T follicular helper cell (primary cell): Measurements from ENCODE around the gene NAPA.

Experiments used
- DNase-seq: peaks from one replicate; pipeline ENCODE4 v3.0.0-alpha.2; 2020; ENCODE audit warnings: low read depth

Gene NAPA

DNA sequence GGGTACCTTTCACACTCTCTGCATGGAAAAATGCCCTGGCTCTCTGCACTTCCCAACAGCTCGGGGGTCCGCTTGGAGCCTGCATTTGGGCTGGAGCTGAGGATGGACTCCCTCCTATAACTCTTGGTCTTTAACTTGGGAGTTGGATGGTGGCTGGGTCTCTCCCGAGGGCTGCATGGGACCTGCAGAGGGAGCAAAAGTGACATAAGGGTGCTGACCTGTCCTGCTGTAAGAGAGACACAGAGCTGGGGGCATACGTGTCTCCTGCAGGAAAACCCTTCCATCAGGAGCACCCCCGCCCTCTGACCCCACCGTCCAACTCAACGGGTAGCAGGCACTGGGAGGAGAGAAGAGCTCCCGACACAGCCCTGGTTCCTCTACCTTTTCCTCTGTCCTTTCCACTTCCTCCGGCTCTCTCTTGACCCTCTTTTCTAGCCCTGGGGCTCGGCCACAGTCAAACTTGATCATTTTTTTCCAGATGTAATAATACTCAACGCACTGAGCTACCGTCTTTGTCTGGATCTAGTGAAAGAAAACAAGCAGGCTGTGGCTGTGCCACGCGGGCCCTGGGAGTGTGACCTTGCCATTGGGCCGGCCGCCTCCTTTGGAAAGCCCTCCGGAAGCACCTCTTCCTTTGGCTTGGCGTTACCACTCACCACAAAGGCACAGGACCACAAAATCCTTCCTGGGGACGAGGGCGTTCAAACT lies 6.8 kb upstream of the NAPA start:
- DNase-seq: no peak

DNA sequence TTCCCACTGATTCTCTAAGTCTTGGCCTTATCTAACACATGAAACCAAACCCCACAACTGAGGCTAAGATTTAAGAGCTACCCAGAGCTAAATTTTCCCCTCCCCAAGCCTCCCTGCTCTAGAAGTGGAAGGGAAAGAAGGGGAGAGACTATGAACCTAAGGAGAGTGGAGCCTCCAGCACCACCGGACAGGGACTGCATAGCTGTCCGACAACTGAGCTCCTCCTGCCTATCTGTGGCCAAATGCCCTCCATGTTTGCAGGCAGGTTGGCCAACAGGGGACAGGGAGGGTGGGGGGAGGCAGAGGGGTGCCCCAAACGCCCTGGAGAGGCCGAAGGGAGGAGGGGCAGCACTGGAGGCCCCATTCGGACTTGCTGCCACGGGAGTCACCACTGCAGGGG lies 6.0 kb upstream of the NAPA start:
- DNase-seq: no peak

DNA sequence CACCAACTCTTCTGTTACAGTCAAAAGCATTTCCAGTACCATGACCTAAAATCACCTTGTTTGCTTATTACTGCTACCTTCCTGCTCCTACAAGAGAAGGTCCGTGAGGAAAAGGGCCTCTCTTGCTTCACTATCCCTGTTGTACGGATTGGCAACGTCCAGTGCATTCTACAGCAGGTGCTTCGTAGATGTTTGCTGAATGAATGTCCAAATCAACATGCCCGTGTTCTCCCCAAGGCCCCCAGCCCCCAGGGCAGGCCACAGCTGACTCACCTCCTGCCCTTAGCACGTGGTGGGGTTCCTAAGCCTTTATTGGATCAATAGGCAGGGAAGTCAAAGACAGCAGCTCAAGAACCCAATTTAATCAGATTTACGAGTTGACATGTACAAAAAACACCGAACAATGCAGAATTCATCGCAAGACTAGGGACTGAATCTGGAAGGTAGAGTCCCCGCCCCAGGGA lies 5.5 kb upstream of the NAPA start:
- DNase-seq: no peak

DNA sequence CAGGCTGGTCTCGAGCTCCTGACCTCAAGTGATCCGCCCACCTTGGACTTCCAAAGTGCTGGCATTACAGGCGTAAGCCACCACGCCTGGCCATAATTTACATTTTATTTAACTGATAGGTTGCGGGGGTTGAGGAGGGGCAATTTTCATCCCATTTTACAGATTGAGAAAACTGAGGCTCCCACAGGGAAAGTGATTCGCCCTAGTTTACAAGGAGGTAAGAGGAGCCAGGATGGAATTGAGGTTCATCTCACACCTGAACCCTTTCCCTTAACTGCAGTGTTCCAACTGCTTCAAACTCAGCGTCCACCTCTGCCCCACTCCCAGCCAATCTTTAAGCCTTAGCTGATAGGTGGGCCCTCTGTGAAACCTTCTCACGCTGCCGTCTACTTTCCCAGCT lies 4.0 kb upstream of the NAPA start:
- no peak for DNase-seq

DNA sequence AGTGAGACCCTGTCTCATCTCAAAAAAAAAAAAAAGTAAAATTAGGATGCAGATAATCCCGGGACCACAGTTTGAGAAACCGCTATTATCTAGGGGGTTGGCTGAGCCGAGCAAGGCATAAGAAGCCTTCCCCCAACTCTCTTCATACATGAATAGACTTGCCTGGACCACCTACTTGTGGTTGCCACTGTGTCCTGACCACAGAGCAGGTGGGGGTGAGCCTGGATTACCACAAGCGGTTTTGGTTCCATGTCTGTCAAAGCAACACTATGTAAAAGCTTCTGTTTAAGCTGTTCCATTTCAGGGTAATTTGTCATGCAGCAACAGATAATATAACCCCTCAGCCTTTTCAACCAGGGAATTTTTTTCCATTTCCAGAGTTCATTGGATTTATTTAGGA lies 3.3 kb upstream of the NAPA start:
- no peak for DNase-seq

DNA sequence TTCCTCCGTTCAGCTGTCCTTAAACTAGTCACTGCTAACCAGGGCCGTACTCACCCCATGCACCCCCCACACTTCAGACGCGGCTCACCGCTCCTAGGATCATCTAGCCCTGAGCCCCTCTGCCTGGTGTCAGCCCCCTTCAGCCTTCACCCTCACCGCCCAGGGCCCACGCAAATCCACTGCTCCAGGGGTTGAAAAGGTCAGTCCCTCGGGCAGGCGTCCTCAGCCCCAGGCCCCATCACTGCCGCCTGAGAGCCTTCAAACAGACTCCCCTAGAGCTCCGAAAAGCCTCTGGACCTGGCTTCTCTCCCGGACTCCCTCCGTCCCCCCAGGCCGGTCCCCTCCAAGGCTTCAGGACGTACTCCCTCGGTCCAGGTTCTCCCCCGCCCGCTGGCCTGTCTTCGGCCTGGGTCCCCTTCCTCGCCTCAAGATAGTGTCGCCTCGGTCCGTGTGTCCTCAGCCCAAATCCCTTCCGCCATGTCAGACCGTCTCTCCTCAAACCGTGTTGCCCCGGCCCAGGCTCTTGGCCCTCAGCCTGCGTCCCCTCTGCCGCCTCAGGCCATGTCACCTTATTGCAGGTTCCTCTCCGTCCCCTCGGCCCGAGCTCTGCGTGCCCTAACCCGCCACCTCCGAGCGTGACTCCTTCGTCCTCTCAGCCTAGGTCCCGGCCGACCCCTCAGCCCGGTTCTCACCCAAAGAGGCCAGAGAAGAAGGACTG lies 553 bp downstream of the NAPA start:
- DNase-seq: peak; percentile 12

DNA sequence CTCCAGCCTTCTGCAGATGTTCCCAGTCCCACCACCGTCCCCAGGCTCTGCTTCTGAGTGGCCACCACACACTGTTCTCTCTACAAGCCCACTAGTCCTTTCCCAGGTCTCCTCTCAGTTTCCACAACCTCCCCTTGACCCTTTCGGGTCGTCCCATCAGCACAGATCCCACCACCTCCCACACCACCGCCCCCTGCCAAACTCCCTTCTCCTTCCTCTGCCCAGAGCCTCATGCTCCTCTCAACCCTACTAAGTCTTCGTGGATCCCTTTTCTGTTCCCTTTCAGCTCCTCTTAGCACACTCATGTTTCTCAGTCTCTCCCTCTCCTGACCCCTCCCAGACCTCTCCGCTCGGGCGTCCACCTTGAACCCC lies 1.9 kb downstream of the NAPA start:
- no peak for DNase-seq

DNA sequence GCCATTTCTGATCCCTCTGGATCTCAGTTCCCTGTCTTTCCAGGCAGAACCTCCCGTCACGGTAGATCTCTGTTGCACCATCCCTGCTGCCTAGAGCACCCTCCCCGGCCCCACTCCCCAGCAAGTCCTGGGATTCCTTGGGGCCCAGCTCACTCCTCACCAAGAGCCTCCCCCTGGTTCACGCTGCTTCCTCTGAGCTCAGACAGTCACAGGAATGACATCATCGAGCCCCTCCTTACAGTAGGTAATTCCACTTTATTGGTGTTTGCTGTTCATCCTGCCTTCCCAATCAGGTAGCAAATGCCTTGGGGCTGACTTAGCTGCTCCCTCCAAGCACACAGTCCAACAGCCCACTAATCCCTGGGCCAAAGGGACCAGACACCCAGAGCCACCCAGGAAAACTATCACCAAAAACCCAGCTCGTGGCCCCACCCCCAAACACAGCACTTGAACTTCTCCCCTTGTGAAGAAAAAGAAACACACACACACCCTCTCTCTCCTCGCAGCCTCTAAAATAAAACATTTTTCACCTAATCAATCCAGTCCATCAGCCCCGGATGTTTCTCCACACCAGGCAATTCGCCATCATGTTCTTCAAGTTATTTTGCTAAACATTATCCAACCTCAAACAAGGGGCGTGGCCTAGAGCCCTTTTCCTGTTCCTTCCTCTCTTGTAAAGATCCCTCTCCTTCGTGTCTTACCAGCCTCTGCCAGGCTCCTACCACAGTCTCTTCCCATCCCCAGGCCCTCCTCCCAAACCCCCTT lies 2.5 kb downstream of the NAPA start:
- no peak for DNase-seq

DNA sequence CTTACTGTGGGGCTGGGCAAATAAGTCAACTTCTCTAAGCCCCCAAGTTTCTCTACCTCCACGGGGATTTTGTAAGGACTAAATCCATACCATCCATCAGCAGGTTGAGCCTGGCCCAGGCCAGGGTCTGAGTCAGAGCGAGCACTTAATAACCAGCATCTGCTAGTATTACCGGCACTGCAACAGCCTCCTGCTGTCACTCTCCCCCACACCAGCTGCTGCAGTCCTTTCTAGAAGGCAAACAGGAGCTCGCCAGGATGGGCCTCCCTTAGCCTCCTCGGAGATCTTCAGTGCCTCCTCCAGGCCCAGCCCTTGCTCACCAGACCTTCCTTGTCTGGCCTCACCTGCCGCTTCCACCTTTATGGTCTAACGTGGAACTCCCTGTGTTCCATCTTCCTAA lies 3.2 kb downstream of the NAPA start:
- no peak for DNase-seq

DNA sequence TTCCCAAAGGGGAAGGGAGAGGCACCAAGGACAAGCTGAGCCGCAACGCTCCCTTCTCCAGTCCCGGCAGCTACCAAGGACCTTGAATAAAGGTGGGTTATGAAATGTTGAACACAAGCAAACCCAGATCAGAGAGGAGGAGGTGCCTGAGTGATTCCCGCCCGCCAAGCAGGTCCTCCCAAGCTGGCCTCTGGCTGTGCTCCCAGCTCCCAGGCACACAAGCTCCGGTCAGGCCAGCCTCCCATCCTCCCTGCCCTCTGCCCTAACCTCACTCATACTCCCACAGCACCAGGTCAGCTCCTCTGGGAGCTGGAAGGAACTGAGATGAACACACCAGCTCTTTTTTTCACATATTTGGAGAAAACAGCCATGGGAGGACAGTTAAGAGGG lies 3.7 kb downstream of the NAPA start:
- no peak for DNase-seq

DNA sequence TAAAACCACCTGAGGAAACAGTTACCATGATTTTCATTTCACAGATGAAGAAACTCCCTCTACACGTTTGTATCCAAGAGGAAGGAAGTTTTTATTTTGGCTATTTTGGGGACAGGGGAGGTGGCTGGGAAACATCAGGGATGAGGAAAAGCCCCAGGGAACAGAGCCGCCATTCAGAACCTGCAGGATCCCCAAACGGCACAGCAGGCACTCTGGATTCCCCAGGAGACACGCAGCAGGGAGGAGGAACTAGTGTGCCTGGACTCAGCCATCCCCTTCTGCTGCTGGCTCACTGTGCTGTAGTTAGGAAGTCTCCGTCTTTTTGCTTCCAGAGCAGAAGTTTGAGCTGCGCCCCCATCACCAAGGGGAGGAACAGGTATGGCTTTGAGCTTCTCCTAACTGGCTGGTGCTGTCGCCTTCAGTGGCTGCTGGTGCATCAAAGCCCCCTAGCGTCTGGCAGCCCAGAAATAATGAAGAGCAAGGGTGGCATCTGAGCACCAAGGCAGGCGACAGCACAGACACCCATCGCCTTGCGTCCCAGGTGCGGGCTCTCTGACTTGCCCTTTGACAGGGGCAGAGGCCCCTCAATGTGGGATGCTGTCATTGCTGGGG lies 4.2 kb downstream of the NAPA start:
- DNase-seq: no peak

DNA sequence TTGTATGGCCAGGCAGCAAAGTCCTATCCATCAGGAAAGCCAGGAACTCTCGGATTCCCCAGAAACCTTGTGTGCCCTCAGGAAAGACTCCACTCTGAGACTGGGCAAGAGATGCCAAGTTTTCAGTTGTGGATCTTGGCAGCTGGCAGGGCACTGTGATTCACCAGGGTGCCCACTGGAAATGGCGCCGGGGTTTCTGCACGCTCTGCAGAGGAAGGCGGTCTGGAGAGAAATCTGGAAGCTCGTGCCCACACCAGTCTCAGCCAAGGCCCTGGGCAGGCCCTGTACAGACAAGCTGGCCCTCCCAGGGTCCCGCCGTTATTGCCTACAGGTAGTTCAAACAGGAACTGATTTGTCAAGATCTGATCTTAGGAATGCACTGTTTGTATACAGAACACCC lies 4.9 kb downstream of the NAPA start:
- DNase-seq: no peak

DNA sequence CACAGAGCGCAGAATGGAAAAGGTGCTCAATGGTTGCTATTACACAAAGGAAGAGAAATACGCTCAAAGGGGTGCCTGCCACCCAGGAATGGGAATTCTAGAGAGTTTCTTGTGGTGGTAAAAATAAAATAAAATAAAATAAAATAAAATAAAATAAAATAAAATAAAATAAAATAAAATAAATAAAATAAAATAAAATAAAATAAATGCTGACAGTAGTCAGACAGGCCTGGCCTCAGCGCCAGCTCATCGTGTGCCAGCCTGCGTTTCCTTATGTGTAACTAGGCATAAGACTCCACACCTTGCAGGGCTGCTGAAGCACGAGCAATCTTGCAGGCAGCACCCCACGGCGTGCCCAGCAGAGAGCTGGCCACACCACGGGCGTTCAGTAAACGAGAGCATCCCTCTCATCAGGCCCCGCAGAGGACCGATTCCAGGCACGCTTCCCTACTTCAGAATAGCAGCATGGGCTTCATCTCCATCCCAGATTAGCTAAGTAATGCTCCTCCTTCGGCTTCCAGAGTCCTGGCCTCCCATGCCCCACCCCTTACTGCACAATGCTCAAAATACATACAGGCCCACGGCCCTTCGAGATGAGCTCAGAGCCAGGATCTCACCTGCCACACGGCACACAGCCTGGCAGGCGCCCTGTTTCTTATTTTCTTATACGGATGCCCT lies 5.6 kb downstream of the NAPA start:
- DNase-seq: no peak

DNA sequence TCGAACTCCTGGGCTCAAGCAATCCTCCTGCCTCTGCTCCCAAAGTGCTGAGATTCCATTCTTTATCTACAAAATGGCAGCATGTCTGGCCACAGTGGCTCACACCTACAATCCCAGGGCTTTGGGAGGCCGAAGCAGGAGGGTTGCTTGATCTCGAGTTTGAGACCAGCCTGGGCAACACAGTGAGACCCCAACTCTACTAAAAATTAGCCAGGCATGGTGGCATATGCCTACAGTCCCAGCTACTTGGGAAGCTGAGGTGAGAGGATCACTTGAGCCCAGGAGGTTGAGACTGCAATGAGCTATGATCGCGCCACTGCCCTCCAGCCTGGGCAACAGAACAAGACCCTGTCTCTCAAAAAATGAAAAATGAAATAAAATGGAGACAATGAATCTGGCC lies 6.1 kb downstream of the NAPA start:
- DNase-seq: no peak

DNA sequence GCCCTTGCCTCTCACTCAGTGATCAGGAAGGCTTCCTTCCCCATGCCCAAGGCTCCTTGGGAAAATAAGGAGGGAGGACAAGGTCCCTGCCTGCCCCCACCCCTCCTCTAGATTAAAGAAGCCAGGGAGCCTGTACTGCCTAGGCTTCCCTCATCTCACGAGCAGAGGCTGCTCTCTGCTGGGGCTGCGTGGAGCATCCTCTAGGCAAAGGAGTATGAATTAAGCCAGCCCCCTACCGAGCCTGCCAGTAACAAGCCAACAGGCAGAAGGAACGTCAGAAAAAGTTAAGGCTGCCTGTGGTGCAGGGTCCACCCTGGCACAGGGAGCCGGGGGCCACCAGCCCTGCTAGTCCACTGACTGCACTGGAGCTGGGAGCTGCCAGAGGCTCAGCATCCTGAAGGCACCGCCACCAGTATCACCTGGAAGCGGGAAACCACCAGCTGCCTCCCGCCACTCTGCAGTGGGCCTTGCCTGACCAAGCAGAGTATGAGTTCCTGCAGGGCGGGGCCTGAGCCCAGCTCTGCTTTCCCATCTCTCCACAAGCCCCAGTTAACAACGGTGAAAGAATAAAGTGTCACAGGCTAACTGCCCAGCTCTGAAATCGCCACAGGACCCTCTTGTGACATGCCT lies 6.8 kb downstream of the NAPA start:
- no peak for DNase-seq

DNA sequence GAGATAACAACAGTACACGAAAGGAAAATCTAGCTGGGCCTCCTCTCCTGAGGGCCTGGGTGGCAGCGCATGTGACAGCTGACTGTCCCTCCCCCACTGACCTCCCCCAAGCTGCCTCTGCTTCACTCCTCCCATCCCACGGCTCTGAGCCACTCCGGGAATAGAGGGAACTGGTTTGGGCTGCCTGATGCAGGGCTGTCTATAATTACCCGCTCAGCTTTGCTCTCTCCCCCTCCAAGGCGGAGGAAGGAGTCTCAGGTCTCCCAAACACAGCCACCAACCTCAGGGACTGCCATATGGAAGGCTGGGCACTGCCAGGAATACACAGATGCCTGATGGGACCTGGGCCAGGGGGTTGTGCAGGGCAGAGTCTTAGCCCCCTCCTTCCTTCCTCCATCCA lies 7.9 kb downstream of the NAPA start:
- no peak for DNase-seq

DNA sequence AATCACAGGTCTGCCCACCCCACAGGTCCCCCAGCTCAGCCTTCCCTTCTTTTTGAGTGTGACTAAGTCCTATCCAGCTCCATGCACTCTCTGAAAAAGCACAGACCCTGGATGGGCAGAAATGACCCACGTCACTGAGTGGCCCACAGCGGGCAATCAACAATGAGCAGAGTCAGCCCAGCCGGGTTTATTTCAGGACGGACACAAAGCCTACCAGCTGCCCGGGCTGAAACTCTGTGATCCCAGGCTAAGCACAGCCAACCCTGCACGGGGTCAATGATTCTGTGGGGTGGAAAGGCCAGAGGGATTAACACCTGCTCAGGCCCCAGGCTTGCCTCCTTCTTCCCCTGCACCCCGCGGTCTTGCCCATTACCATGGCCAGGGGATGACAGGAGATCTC lies 8.4 kb downstream of the NAPA start:
- no peak for DNase-seq

DNA sequence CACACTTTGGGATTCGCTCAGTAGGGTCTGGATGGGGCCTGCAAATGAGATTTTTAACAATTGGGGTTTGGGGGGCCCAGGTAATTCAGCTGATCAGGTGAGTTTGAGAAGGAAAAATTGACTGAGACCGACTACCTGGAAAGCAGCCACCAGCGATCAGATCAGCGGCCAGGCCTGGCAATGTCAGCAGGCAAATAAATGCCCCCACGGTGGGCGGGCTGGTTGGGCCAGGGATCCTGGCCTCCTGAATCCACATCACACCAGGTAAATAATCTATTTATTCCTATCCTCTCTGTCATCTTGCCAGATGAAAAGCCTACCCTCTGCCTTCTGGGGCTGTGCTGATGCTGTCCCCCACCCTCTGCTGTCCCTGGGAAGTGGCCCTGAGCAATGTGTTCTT lies 9.4 kb downstream of the NAPA start:
- DNase-seq: no peak

DNA sequence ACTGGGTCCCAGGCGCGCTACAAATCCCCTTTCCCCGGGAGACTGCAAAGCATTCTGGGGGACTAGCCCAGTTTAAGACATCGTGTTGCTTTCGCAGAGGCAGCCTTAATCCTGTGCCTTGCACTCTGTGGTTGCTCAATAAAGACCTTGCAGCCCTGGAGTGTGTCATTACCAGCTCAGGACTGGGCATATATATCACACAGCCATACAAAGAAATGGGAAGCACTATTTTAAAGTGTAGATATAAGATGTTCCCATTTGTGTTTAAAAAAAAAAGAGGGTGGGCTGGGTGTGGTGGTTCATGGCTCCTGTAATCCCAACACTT lies 11.1 kb downstream of the NAPA start:
- no peak for DNase-seq

DNA sequence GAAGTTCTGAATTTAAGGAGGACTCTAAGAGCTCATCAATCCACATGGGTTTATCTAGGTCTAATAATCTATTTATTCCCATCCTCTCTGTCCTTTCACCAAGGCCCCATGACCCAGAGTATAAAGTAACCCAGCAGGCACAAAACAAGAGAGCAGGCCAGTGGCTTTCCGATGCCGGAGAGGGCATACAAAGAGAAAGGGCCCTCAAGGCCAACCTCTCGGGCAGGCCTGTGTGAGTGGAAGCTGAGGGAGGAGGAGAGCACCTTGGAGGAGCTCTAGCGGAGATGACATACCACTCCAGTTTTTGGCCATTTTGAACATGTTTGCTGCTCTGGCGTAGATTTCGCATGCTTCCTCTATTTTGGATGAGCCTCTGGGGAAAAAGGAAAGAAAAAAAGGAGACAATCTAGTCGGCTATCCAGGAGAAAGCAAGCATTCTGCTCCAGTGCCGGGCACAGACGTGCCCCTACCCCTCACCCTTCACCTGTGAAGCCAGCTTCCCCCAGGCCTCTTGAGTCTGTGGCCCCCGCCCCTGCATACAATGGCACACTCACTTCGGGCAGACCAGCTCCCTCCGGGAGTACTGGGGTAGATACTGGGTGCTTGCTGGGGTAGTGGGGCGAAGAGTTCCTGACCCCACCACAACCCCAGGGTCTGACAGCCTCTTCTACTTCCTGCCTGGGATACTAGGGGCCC lies 11.6 kb downstream of the NAPA start:
- no peak for DNase-seq
